Gastroesophageal sphincter (tissue), 4 donors: ENCODE results near the gene ZFYVE28. TPM values are rescaled to one million over a fixed set of nuclear protein-coding genes. Genes with fewer than 3 reads are reported as not detected.

Experiments used
- ATAC-seq: fragments of 150-250 bp; one replicate; pipeline ENCODE4 v1.9.1; 2016; ENCODE audit warnings: mild to moderate bottlenecking, moderate library complexity
- H3K27ac ChIP-seq, 4 donors: fragments of 200-600 bp; sonication (generic) in 3 of 4; 1 replicate in 3 of 4; 2 replicates in 1 of 4; pipeline ENCODE4 v1.5.1; 2016 to 2019
- H3K27me3 ChIP-seq: fragments of 200-600 bp; sonication (generic); one replicate; pipeline ENCODE4 v1.5.1; 2019
- H3K36me3 ChIP-seq, 2 donors: fragments of 200-600 bp; sonication (generic); one replicate each; pipeline ENCODE4 v1.5.1; 2019; ENCODE audit warnings: control low read depth in 1 of 2
- H3K4me1 ChIP-seq, 3 donors: fragments of 200-600 bp; sonication (generic); 1 replicate in 2 of 3; 2 replicates in 1 of 3; pipeline ENCODE4 v1.5.1; 2016 to 2019; ENCODE audit warnings: control low read depth in 2 of 3
- H3K4me3 ChIP-seq, 2 donors: fragments of 200-600 bp; sonication (generic); one replicate each; pipeline ENCODE4 v1.5.1; 2019; ENCODE audit warnings: mild to moderate bottlenecking in 1 of 2, moderate library complexity in 1 of 2
- H3K9me3 ChIP-seq, 3 donors: fragments of 200-600 bp; sonication (generic); one replicate each; pipeline ENCODE4 v1.5.1; 2017 to 2019; ENCODE audit warnings: control low read depth in 2 of 3
- CTCF ChIP-seq, 4 experiments: fragments of 200-600 bp in 2 of 4; fragments of 450-650 bp in 2 of 4; sonication (generic) in 1 of 4; IDR thresholded peaks; one replicate each; pipeline ENCODE4 v1.5.1; 2017 to 2019; ENCODE audit warnings: antibody characterized with exemption in 4 of 4, mild to moderate bottlenecking in 2 of 4, moderate library complexity in 2 of 4
- EP300 ChIP-seq: sonication (generic); formaldehyde crosslinking; IDR thresholded peaks from one replicate; pipeline ENCODE4 v1.6.1; 2017; ENCODE audit warnings: antibody characterized with exemption, mild to moderate bottlenecking
- POLR2A ChIP-seq, 2 donors: fragments of 450-650 bp; IDR thresholded peaks; one replicate each; pipeline ENCODE4 v1.6.1; 2017; ENCODE audit warnings: antibody characterized with exemption in 2 of 2, mild to moderate bottlenecking in 2 of 2, moderate library complexity in 1 of 2
- POLR2AphosphoS5 ChIP-seq: sonication (generic); formaldehyde crosslinking; IDR thresholded peaks from one replicate; pipeline ENCODE4 v1.6.1; 2017; ENCODE audit warnings: antibody characterized with exemption
- WGBS, 2 donors: methylation state at CpG; one replicate each; pipeline ENCODE4 v1.1.5; 2018; ENCODE audit warnings: low coverage in 1 of 2; 5-methylcytosine and 5-hydroxymethylcytosine counted together
- total RNA-seq, 4 donors: library from RNA; depleted of rRNA; stranded (reverse); fragments of >200 nt; gene quantifications; one replicate each; pipeline ENCODE4 v1.1.0, GENCODE V29; 2016

Gene ZFYVE28
- total RNA-seq, 4 donors from 2014 or later: 4.4 to 12.0 (median 8.2) TPM

- no peak for ATAC-seq
- Histone ChIP-seq H3K27ac (no peak overlapping the region), H3K9me3 (no peaks in the 10 kb centered on the region), H3K36me3 (no peaks in the 10 kb centered on the region), H3K27me3 (no peaks in the 10 kb centered on the region), H3K4me3 (no peak overlapping the region), H3K4me1 (peaks cover 0 to 21% (median 6%) of the 10 kb centered on the region in 3 donors)
- TF ChIP-seq POLR2AphosphoS5 (no peak), EP300 (no peak), POLR2A (IDR thresholded peaks at IDR 0.05) (no peak), CTCF (IDR thresholded peaks at IDR 0.05) (no peak)
- 83 to 100% methylated on average over 1 to 4 of the region's 24 CpGs for WGBS, 2 donors
Observed at GRCh38 chr4:2359591-2360395, 58.7 kb downstream of the ZFYVE28 start.

- ATAC-seq: no peak
- H3K4me3 ChIP-seq: no peak overlapping the region
- no peaks in the 10 kb centered on the region for H3K36me3 ChIP-seq
- 79 to 82% methylated on average over 5 to 14 of the region's 21 CpGs for WGBS, 2 donors
- no peak for TF ChIP-seq CTCF (IDR thresholded peaks at IDR 0.05)
- no peaks in the 10 kb centered on the region for H3K9me3 ChIP-seq
- no peaks in the 10 kb centered on the region for H3K27me3 ChIP-seq
- H3K4me1 ChIP-seq: peaks cover 0 to 4% (median 0%) of the 10 kb centered on the region in 3 donors
- H3K27ac ChIP-seq: no peak overlapping the region
Observed at GRCh38 chr4:2357821-2358745, 60.4 kb downstream of the ZFYVE28 start.

GRCh38 chr4:2356123-2357069, 62.0 kb downstream of the ZFYVE28 start:
- Histone ChIP-seq H3K4me1 (no peaks in the 10 kb centered on the region), H3K4me3 (no peak overlapping the region), H3K36me3 (no peaks in the 10 kb centered on the region), H3K27ac (no peak overlapping the region), H3K27me3 (no peaks in the 10 kb centered on the region), H3K9me3 (no peaks in the 10 kb centered on the region)
- ATAC-seq: no peak
- TF ChIP-seq CTCF (IDR thresholded peaks at IDR 0.05) (no peak), POLR2AphosphoS5 (no peak), EP300 (no peak), POLR2A (IDR thresholded peaks at IDR 0.05) (no peak)
- WGBS, 2 donors: 58% methylated on average over 6 of the region's 25 CpGs; no CpG with 5 or more reads in 1 of the 2 donors

GRCh38 chr4:2354760-2355159, 63.7 kb downstream of the ZFYVE28 start:
- WGBS, 2 donors: 71 to 81% methylated on average over 2 to 4 of the region's 9 CpGs
- H3K27ac ChIP-seq: no peak overlapping the region
- H3K36me3 ChIP-seq: no peaks in the 10 kb centered on the region
- TF ChIP-seq EP300: no peak
- TF ChIP-seq POLR2AphosphoS5: no peak
- no peak for TF ChIP-seq CTCF (IDR thresholded peaks at IDR 0.05)
- no peak for TF ChIP-seq POLR2A (IDR thresholded peaks at IDR 0.05)
- H3K9me3 ChIP-seq: no peaks in the 10 kb centered on the region
- H3K4me3 ChIP-seq: no peak overlapping the region
- H3K27me3 ChIP-seq: no peaks in the 10 kb centered on the region
- no peaks in the 10 kb centered on the region for H3K4me1 ChIP-seq
- ATAC-seq: no peak
